RPMI7951 (cell line): ENCODE data around the gene ELOVL7. TPM values are rescaled to one million over a fixed set of nuclear protein-coding genes. Genes with fewer than 3 reads are reported as not detected.
"Not testable (repeated sequence)": the region's sequence is repeated elsewhere in the genome, so short reads cannot be mapped to it uniquely, and the experiment has no call there.

ENCODE experiments used
- DNase-seq: peaks from one replicate; pipeline ENCODE4 v3.0.0-alpha.2; 2012; ENCODE audit warnings: low read depth
- total RNA-seq: library from RNA; depleted of rRNA; stranded (reverse); fragments of >200 nt; shearing (Covaris generic); gene quantifications from 2 replicates; pipeline ENCODE4 v1.2.3, GENCODE V29; 2014

The ELOVL7 gene
- total RNA-seq, 1 experiment from 2014 or later: not detected

DNA sequence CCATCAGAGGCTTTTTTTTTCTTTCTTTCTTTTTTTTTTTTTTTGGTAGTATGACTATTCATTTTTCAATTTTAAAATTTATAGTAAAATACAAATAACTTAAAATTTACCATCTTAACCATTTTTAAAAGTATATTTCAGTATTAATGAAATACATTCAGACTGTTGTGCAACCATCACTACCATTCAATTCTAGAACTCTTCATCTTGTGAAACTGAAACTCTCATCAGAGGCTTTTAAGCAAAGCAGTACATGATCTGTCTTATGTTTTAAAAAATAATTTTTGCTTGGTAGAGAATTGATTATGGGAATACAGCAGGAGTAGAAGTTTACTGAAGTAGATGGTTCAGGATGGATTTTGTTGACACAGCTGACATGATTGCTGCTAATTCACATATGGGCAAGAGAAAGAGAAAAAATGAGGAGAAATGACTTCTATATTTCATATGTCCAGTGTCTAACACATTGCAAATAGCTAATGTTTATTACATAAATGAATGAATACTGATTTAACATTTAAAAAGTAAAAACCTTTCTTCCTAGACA lies 13.4 kb downstream of the ELOVL7 start:
- DNase-seq: no peak

DNA sequence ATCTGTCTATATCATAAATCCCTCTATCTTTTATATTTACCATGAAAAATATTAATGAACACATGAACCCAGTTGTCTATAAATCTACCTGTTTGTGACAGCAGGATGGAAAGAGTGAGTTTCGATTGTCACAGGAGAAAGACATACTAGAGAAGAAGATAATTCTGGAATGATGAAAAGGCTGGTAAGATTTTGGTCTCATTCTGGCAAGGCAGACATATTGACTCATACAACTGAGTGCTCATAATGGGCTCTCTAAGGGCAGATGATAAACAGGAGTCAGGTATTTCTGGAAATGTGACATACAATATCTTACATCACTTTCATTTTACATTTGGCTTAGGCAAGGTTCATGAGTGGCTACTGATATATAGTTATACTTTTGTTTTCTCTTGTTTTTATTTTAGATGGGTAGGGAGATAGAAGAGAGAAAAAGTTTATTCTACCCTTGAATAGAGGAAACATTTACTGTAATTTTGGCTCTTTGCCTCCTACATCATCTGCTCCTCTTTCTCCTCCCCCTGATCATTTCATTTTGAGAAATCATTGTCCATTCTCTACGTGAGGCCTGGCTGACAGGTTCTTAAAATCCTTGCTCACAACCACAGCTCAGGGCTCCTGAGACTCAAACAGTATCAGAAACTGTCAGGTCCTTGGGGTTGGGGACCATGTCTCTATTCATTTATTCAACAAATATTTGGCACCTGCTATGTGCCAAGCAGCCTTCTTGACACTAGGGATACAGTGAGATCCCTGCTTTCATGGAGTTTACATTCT lies 14.4 kb downstream of the ELOVL7 start:
- DNase-seq: no peak

DNA sequence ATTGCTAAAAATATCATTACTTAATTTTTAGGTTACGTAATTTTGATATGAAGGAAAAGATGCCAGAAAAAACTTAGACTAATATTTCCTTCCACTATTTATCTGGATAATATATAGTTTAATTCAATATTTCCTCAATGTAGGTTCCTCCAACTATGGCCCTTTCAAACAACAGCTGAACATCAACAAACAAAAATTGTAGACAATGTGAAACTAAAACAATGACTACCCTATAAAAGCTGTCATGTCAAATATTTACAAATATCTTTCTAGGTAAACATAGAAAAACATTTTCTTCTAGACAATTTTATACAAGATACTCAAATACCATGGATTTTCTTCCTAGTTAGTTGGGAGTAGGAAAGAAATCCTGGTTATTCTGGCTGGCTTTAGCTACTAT lies 16.9 kb downstream of the ELOVL7 start:
- DNase-seq: no peak

DNA sequence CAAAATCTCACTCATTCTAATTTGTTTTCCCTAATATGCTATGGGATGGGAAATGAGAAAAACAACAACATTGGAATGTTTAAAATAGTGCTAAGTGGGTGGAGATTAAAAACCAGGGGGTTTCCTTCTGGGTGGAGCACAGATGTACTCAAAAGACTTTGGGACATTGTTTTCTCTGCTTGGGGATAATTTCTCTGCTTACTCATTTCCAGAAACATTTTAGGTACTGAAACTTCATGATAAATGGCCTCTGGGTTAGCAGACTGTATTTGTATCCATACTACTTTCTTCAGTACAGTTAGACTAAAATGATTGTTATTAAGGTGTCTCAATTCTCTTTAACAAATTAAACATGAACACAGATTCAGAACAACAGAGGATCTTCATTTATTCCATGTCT lies 17.4 kb downstream of the ELOVL7 start:
- no peak for DNase-seq

DNA sequence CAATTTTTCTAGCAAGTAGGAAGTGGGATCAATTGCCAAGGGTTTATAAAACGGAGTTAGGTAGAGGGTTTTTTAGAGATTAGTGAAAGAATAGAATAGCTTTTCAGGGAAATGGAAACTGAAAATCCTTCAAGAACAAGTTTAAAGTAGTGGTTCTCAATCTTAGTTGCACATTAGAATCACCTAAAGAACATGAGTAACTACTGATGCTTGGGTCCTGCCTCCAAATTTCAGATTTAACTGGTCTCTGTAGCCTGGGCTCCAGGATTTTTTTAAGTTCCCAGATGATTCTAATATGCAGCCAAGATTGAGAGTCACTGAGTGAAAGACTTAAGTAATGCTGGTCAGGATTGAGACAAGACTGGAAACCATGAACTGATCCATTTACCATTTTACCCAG lies 20.5 kb downstream of the ELOVL7 start:
- no peak for DNase-seq

DNA sequence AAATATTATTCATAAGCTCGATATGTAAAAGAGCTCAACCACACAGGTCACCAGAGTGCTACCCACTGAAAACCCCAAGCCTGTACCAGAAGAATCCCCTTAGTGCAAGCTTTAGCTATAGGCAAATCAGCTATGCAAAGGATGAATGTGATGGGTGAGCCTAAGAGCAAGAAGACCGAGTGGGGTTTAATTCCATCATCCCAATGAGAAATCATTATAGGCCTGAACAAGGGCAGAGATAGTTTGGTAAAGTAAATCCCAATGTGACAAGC lies 21.8 kb downstream of the ELOVL7 start:
- no peak for DNase-seq

GRCh38 chr5:60821488-60822284 lies 22.4 kb downstream of the ELOVL7 start:
- DNase-seq: no peak

GRCh38 chr5:60820593-60821487 lies 23.2 kb downstream of the ELOVL7 start:
- no peak for DNase-seq

DNA sequence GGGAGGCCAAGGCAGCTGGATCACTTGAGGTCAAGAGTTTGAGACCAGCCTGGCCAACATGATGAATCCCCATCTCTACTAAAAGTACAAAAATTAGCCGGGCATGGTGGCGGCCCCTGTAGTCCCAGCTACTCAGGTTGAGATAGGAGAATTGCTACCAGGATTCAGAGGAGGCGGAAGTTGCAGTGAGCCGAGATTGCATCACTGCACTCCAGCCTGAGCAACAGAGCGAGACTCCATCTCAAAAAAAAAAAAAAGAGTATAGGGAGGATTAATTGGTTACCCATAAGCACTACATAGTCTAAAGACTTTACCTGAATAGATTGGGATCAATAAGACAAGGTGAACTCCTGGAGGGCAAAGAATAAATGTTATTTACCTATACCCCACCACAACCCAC lies 27.9 kb downstream of the ELOVL7 start:
- DNase-seq: not testable (repeated sequence)

DNA sequence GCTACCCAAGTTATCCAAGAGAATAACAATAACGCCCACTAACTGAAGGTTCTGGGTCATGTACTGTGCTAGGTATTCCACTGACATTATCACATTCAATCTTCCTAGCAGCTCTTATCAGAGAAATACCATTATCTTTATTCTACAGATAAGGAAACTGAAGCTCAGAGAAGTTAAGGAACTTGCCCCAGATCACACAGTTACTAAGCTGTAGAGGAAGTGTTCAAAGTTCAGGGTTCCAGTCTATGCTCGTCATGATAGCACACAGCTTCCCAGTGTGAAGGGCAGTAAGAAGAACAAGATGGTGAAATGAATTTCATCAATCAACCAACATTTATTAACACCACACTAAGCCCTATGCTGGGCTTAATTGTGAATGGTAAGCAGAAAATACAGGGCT lies 29.6 kb downstream of the ELOVL7 start:
- DNase-seq: no peak

DNA sequence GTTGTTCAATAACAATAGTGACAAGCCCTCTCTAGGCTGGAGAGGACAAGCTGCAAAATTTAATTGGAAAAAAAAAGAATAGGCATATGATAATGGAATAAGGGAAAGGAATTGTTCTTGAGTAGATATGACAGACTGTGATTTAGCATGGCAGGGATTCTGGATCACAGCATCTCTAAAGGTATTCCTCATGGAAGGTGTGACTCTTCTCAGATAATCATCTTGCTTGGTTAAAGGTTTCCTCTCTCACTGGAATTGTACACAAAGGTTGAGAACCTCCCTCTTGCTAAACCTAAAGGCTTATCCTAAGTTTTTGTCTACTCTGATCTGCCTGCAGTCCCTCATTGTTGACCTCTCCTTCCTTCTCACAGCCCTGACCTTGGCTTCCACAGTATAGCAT lies 31.6 kb downstream of the ELOVL7 start:
- no peak for DNase-seq

DNA sequence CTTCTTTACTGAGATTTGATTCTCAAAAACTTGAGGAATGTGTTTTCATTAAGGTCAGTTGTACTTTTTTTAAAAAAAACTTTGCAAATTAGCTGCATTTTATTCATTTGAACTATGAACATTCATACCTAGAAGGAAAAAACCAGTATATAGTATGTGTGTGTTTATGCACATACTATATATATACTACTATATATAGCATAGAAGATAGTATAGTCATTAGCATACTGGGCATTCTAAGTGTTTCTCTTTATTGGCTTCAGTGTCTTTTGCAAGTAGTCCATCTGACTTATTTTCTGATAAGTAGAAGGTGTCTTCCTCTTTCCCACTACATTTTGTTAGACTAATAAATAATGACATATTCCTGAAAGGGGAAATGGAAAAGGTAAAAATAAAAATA lies 33.0 kb downstream of the ELOVL7 start:
- DNase-seq: no peak

DNA sequence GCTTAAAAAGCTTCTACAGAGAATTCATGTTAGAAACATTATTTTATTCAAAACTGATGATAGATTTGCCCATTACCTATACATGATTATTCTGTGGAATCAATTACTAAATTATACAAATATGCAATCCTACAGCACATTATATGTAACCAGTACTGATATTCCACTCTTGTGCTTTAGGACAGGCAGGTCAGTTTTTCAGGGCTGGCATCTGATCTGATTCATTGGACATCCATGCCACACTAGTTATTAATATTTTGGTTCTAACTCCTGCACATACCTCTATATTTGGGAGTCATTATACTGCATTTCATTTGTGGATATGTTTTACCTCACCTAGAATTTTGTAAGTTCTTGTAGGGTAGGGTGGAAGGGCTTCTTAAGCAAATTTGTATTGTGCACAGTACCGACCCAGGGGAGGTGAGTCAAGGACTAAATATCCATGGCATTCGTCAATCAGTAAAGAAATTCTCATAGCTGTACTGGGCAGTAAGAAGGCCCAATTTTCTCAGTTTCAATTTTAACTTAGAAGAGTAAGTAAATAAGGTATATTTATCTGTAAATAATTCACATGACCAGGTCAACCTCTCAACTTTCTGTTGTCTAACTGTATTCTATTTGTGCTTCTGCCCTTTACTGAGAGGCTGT lies 33.5 kb downstream of the ELOVL7 start:
- no peak for DNase-seq

DNA sequence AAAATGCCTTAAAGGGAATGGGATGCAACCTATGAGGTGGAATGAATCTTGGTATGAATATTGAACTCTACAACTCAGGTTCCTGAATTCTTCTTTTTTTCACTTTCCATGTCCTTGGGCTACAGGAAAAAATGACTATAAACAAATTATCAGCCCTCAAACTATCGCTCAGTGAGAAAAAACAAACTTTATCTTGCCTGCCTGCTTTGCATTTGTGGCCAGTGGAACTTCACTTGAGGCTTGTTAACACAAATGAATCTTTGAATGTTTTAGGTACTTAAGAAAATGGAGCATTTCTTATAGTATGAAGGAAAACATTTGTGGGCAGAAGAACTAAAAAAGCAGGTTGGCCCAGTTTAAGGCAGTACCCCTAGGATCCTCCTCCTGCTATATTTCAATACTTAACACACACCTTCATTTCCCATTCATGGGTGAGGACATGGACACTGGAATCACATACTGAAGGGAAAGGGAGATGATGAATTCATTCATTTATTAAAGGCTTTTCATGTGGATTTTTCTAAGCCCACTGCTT lies 34.1 kb downstream of the ELOVL7 start:
- no peak for DNase-seq

DNA sequence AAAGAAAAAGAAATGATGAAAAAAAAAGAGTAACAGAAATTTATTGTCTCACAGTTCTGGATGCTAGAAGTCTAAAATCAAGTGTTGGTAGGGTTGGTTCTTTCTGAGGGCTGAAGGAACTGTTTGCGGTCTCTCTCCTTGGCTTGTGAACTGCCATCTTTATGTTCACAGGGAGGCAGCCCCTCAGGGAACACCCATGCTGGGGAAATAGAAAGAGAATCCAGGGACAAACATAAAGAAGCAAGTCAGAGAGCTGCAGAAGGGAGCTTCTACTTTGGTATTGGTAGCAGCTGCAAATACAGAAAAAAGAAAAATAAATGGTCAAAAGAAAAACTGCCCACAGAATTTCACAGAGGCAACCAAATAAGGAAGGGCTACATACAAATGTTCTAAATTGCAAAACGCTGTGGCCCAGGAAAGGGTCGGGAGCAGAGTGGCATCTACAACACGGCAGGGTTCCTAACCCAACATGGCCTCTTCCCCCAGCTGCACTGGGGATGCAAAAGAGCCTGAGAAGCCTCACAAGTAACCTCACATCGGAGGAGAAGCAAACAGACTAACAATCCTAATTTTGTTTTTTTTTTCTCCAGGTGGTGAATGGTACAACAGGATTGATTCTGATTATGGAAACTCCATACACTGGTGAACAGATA lies 37.4 kb downstream of the ELOVL7 start:
- no peak for DNase-seq

DNA sequence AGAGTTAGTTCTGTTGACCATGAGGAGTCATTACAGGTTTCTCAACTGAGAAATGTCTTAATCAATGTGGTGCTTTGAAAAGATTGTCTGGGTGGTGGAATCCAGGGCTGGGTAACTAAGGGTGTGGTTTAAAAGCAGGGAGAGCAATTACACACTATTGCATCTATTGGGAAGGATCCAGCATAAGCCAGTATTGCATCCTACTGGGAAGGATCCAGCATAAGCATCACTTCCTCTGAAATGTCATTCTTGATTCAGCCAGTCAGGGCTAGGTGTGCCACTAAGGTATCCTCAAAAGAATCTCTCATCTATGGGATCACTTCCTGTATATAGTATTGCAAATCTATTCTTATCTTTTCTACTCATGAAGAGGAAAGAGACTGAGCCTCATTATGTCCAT lies 38.6 kb downstream of the ELOVL7 start:
- DNase-seq: no peak

DNA sequence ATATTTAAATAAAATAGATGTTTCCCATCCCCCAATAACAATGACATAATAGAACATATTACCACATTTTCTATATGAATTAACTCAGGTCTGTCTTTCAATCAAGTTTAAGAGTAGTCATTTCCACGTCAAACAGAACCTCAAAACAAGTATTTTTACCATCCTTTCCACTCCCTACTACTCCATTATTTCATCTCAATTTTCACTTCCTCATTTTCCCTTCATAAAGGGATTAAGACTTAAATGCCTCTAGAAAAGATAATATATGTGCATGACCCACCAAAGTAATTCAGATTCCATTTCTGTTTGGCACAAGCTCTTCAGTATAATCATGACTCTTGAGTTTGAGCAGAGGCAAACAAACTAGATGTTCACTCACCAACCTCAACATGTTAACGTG lies 40.4 kb downstream of the ELOVL7 start:
- no peak for DNase-seq

DNA sequence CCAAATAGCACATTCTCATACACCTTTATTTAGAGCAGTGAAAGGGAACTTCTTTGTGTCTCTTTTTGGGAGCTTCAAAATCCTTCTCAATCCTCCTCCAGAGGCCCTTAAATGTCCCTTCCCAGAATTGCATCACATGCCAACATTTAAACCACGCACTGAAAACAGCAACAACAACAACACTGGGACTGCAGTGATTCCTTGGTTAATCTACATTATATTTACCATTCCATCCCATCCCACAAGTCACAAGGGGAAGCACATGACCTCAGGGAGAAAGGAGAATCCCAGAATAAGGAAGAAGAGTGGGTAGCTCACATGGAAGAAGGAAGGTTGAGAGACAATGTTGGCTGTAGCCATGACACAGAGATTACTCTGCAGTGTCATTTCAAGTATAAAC lies 41.1 kb downstream of the ELOVL7 start:
- DNase-seq: no peak

DNA sequence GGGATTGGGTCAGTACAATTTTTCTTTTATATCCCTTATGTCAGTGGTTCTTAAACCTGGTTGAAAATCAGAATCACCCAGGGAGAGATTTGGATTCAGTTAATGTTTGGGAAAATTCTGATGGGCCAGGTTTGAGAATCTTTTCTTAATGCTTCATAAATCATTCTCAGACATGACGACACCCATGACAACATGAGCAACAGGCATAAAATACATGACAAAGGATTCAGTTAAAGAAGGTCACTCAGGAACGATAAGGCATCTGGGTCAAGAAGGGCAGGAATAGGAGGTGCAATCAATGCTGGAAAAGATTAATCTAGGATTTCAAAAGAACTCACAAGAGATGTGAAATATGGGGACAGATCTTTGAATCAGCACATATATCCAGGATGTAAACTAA lies 41.8 kb downstream of the ELOVL7 start:
- no peak for DNase-seq

GRCh38 chr5:60797482-60798153 lies 46.5 kb downstream of the ELOVL7 start:
- DNase-seq: no peak
